ENCODE measurements around the gene NUCB2. TPM values are rescaled to one million over a fixed set of nuclear protein-coding genes. Genes with fewer than 3 reads are reported as not detected.
A peak's percentile ranks its signal among the peaks of the same experiment; 100 is the strongest.

Gene NUCB2
- total and polyA plus RNA-seq, 2 of the 13 experiments (the other 11 are each of a cell fraction or from before 2014, with no cell fraction given): 54.2 to 82.4 TPM

DNA sequence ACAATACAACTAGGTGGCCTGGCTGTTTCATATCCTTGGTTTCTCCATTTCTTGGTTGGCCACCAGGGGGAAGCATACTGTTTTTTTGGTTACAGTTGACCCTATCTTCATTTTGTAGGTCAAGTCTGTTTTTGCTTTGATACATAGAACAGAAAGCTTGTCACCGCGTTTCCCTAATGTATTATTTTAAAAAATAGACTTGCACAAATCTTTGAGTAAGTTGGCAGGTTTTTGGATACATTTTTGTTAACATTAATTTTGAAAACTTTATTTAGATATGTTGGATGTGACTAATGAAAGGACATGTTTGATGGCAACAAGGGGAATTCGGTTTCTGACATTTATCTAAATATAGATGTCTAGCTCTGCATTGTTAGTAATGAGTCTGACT lies 78.1 kb downstream of the NUCB2 start:
- peaks cover 4 to 28% of the 10 kb centered on the region in 2 experiments for H3K36me3 ChIP-seq (replicated peaks in 1 of 2; ENCODE audit: control insufficient read depth in 1 of 2, insufficient read depth in 2 of 2, low read length in 2 of 2)
- peaks cover 49% of the 10 kb centered on the region for H3K4me1 ChIP-seq (ENCODE audit: insufficient read depth, low read length)
- WGBS (ENCODE audit: low lambda C conversion rate): 40% methylated on average over 3 of the region's 3 CpGs
- ChIA-PET POLR2A (interaction anchor here (0.8 to 3.2 kb wide), 3 partner anchors 26 to 177 kb away, joined by 3 to 13 read pairs (median 5); partner anchors contain the start of gene NUCB2), CTCF (ENCODE audit: low intra/inter-chr PET ratio, low total read pairs) (interaction anchor here (1.2 to 1.3 kb wide), 2 partner anchors 124 to 150 kb away, joined by 3 read pairs; no protein-coding TSS in a partner anchor)
- peak overlapping the region in 2 of 3 experiments; percentile 73 to 76; a peak in 2 of 6 replicates for H3K4me3 ChIP-seq (replicated peaks in 1 of 3; ENCODE audit: insufficient read depth in 1 of 3, low read depth in 2 of 3, low read length in 3 of 3)
- no peak overlapping the region for H3K27ac ChIP-seq (ENCODE audit: extremely low read length, insufficient read depth, low read length)
- no peaks in the 10 kb centered on the region for H3K9me3 ChIP-seq (ENCODE audit: low read length)
- BruUV-seq (replicated peaks): no TSS peak
- no peak for FAIRE-seq
- ATAC-seq: no peak
- H3K27me3 ChIP-seq (ENCODE audit: control insufficient read depth in 1 of 2, insufficient read depth in 2 of 2, low read length in 2 of 2): peaks cover 0 to 4% of the 10 kb centered on the region in 2 experiments; a peak in 2 of 5 replicates
- intact Hi-C loops (cut with micrococcal nuclease; ENCODE audit: unreplicated experiment): loop anchor here (1.0 kb wide), 2 partner anchors 124 to 150 kb away; no protein-coding TSS in a partner anchor
- in situ Hi-C loops (cut with HindIII; ENCODE audit: extremely low pct_ligation_motif_present, low pct_unique_long_range_greater_than_20kb): loop anchor here (10.0 kb wide), 1 partner anchor 150 kb away; the partner anchor contains the start of gene PIK3C2A
- peak overlapping the region; percentile 99 for H3K4me2 ChIP-seq (ENCODE audit: low read depth, low read length)
- TF ChIP-seq, protein P1, sequence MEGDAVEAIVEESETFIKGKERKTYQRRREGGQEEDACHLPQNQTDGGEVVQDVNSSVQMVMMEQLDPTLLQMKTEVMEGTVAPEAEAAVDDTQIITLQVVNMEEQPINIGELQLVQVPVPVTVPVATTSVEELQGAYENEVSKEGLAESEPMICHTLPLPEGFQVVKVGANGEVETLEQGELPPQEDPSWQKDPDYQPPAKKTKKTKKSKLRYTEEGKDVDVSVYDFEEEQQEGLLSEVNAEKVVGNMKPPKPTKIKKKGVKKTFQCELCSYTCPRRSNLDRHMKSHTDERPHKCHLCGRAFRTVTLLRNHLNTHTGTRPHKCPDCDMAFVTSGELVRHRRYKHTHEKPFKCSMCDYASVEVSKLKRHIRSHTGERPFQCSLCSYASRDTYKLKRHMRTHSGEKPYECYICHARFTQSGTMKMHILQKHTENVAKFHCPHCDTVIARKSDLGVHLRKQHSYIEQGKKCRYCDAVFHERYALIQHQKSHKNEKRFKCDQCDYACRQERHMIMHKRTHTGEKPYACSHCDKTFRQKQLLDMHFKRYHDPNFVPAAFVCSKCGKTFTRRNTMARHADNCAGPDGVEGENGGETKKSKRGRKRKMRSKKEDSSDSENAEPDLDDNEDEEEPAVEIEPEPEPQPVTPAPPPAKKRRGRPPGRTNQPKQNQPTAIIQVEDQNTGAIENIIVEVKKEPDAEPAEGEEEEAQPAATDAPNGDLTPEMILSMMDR (CRISPR knock-in tag; IDR thresholded peaks at IDR 0.05): peak; percentile 63
- 0 out of 2 replicates have a peak, but pooled peaks have one; percentile 9 for TF ChIP-seq KLF6 (CRISPR knock-in tag; IDR thresholded peaks at IDR 0.05)
- TF ChIP-seq ZNF644 (CRISPR knock-in tag; IDR thresholded peaks at IDR 0.05; ENCODE audit: low read depth): 0 out of 2 replicates have a peak, but pooled peaks have one; percentile 36
- TF ChIP-seq ZNF598 (CRISPR knock-in tag; IDR thresholded peaks at IDR 0.05; ENCODE audit: borderline replicate concordance): no peak
- TF ChIP-seq ZNF44 (CRISPR knock-in tag; IDR thresholded peaks at IDR 0.05): no peak
- no peak for TF ChIP-seq MYC (CRISPR knock-in tag; IDR thresholded peaks at IDR 0.05; ENCODE audit: borderline replicate concordance)
- TF ChIP-seq SAP130 (CRISPR knock-in tag; IDR thresholded peaks at IDR 0.05; ENCODE audit: low read depth): peak; percentile 38; the same call in 1 of the 2 replicates
- no peak for TF ChIP-seq ZNF274 (CRISPR knock-in tag; IDR thresholded peaks at IDR 0.05)
- peak; percentile 74 for TF ChIP-seq RXRB (CRISPR knock-in tag; IDR thresholded peaks at IDR 0.05; ENCODE audit: borderline replicate concordance)
- TF ChIP-seq CREB3 (CRISPR knock-in tag; IDR thresholded peaks at IDR 0.05): no peak
- TF ChIP-seq, protein P2, sequence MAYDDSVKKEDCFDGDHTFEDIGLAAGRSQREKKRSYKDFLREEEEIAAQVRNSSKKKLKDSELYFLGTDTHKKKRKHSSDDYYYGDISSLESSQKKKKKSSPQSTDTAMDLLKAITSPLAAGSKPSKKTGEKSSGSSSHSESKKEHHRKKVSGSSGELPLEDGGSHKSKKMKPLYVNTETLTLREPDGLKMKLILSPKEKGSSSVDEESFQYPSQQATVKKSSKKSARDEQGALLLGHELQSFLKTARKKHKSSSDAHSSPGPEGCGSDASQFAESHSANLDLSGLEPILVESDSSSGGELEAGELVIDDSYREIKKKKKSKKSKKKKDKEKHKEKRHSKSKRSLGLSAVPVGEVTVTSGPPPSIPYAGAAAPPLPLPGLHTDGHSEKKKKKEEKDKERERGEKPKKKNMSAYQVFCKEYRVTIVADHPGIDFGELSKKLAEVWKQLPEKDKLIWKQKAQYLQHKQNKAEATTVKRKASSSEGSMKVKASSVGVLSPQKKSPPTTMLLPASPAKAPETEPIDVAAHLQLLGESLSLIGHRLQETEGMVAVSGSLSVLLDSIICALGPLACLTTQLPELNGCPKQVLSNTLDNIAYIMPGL (CRISPR knock-in tag; IDR thresholded peaks at IDR 0.05; ENCODE audit: borderline replicate concordance in 1 of 2, low read depth in 1 of 2): peak in 1 of 2 experiments; percentile 70; a peak in 1 of 4 replicates
- TF ChIP-seq E2F2 (CRISPR knock-in tag; IDR thresholded peaks at IDR 0.05; ENCODE audit: borderline replicate concordance): no peak
- TF ChIP-seq CENPX (CRISPR knock-in tag; IDR thresholded peaks at IDR 0.05): no peak
- peak; percentile 27; the same call in 1 of the 2 replicates for TF ChIP-seq NR2F6 (IDR thresholded peaks at IDR 0.05)
- peak; percentile 40; the same call in 1 of the 2 replicates for TF ChIP-seq NR2F6 (CRISPR knock-in tag; IDR thresholded peaks at IDR 0.05)
- TF ChIP-seq KAT8 (CRISPR knock-in tag; IDR thresholded peaks at IDR 0.05): 0 out of 2 replicates have a peak, but pooled peaks have one; percentile 19
- no peak for TF ChIP-seq ZNF543 (CRISPR knock-in tag; IDR thresholded peaks at IDR 0.05)
- peak; percentile 30; the same call in 1 of the 2 replicates for TF ChIP-seq GATAD2A (CRISPR knock-in tag; IDR thresholded peaks at IDR 0.05)
- 0 out of 2 replicates have a peak, but pooled peaks have one; percentile 21 for TF ChIP-seq EHMT2 (IDR thresholded peaks at IDR 0.05; ENCODE audit: borderline replicate concordance, low read depth, low read length)
- H3K79me2 ChIP-seq (ENCODE audit: insufficient read depth, low read length): peaks cover 49% of the 10 kb centered on the region
- DNase-seq (ENCODE audit: low spot score): peak; percentile 76
- no peak overlapping the region for H2AFZ ChIP-seq (ENCODE audit: low read length)
- H3K9ac ChIP-seq (ENCODE audit: insufficient read depth, low read depth, low read length): peak overlapping the region; percentile 82
- no peaks in the 10 kb centered on the region; the same call in 1 of the 2 replicates for H4K20me1 ChIP-seq (ENCODE audit: insufficient read depth, low read length)
